Measurements from ENCODE around the gene KITLG.
"Not testable (repeated sequence)": the region's sequence is repeated elsewhere in the genome, so short reads cannot be mapped to it uniquely, and the experiment has no call there.

KITLG gene

DNA sequence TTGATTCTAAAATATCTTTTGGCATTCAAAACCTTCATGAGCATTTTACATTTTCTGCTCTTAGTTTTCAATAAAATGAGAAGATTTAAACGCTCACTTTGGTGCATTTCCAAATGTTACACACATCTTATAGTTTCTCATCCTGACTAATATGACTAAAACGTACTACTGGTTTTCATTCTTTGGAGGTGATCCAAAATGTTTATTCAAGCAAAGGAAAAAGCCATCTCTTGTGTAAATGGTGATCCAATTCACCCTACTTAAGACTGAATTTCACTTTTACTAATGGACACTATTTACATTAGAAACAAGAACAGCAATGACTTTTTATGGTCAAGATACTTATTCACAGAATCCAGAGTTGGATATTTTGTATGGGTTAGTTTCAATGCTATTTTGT is 86.6 kb downstream of the KITLG start:
- DNase-seq (ENCODE audit: low read depth), result no peak

DNA sequence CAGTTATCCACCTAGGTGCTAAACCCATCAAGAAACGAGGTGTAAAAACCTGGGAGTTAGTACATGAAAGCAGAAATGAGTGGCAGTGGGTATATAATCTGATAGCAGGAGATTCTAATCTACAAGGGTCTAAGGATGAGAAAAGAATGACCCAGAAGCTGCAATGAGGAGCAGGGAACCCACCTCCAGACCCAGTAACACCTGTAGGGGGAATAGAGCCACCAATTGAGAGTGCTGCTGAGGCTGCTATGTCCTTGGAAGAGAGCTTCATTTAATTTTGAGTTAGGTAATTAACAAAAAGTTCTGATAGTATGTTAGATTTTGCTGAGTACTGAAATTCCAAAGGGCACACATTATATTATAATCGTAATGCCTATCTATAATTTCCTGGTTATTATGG is 89.8 kb downstream of the KITLG start:
- no peak for DNase-seq (ENCODE audit: low read depth)

DNA sequence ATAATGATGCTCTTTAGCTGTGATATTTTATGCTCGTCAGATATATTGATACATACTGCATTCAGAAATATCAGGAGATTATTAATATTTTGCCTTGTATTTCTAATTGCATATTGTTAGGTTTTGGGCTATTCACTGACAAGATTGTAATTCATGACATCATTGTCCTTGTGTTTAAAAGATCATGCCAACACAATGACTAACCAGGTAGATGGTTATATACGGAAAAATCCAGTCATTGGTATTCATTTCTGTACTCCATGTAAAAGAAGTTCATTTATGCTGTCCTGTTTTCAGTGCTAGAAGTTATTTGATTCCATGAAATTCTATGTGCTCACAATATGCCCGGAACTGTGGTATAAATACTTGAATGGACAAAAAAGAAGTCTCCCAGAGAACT is 107.5 kb downstream of the KITLG start:
- DNase-seq (ENCODE audit: low read depth), result no peak

DNA sequence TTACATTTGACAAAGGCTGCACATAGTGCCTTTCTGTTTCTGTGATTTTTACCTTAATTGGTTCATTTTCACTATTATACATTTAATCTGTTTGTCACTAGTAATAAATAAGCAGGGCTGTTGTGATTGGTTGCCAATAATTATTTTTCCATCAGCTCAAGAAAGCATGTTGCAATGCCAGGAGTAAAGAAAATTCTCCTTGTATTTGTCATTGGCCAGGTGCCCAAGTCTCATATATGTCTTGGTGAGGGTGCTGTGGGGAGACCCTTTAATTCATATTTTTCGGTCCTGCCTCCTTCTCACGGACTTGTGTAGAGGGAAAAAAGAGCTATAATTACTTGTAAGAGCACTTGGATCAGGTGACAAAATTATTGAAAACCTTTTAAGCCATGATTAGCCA is 108.0 kb downstream of the KITLG start:
- no peak for DNase-seq (ENCODE audit: low read depth)

DNA sequence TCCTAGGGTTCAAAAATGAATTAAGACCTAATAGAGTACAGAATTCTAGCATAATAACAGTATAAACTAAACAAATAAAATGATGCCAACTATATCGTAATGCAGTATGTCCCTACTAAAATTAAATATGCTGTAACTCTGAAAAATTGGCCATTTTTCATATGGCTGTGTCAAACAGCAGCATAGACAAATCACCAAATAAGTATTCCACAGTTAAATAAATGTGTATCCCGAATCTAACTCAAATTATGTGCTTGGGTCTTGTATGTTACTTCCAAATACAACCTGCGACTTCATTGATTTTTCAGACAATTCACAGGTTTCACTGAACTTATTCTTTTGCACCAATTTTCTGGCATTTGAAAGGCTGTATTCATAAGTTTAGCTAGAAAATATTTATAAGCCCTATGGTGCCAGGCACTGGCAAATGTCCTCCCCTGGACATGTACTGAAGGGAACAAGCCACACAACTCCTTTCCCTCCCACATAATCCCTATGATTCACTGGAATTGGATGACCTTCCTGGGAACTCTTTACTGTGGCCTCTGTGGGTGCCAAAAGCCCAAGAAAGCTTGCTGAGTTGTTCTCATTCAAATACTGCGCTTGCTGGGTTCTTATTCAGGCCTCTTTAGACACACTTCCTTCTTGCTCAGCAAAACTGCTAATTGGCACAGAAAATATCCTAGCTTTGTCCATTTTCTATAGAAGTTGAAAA is 108.8 kb downstream of the KITLG start:
- no peak for DNase-seq (ENCODE audit: low read depth)

DNA sequence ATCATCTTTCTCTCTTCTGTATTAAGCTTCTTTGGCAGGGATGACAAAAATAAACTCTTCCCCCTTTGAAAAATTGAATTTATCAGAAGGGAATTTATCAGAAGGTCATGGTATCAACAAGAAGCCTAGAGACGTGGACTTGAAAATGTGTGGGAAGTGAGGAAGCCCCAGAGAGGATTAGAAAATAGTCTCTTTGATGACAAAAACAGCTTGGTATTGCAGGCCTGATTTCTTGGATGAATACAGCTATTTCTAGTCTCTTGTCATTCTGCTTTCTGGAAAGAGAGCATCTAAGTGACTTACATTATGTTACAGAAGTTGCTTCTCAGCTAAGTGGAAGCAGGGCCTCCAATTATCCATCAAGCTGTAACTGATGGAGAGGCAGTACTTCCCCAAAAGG is 111.1 kb downstream of the KITLG start:
- no peak for DNase-seq (ENCODE audit: low read depth)

DNA sequence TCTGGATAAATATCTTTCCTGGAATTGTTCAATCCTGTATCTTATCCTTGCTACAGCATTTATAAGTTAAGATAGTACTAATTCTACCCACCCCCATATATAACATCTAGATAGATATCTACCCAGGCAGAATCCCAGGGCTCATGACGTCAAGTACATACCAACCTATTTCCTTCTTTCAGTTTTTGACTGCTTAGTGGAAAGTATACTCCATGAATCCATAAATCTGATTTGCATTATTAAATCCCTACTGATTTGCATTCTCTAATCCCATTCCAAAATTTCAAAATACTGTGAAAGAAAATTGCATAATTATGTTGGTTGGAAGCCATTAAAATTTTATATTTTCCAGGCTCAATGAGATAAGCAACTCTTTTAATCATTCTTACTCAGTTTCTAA is 111.7 kb downstream of the KITLG start:
- DNase-seq (ENCODE audit: low read depth), result no peak

DNA sequence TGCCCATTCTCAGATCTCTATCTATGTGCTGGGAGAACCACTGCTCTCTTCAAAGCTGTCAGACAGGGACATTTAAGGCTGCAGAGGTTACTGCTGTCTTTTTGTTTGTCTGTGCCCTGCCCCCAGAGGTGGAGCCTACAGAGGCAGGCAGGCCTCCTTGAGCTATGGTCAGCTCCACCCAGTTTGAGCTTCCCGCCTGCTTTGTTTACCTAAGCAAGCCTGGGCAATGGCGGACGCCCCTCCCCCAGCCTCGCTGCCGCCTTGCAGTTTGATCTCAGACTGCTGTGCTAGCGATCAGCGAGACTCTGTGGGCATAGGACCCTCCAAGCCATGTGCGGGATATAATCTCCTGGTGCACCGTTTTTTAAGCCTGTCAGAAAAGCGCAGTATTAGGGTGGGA is 113.6 kb downstream of the KITLG start:
- DNase-seq (ENCODE audit: low read depth), result not testable (repeated sequence)

DNA sequence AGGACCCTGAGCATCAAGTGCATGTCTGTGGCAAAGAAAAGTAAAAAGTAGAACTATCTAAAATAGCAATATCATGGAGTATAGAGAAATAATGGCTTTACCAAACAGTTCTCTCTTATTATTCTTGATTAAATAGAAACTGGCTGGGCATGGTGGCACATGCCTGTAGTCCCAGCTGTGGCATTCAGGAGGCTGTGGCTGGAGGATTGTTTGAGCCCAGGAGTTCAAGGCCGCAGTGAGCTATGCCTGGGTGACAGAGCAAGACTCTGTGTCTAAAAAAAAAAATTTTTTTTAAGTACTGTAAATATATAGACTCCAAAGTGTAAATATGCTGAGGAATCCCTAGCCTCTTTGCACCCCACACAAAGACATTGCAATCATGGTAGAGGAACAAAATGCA is 121.9 kb downstream of the KITLG start:
- no peak for DNase-seq (ENCODE audit: low read depth)

DNA sequence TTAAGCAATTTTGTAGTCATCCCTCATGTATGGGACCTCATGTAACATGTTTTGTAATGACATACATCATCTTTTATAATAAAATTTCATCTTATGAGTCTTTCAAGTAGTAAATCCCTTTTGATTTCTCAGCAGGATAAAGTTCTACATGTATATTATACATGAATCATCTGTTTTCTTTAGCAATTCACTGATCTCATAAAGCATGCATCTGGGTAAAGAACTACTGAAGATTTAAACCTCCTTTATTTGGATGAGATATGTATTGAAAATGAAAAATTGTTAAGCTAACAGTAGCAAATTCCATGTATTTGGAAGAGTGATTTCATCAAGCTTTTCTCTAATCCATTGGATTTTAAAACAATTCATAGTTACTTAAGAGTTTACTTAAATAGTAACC is 126.9 kb downstream of the KITLG start:
- DNase-seq (ENCODE audit: low read depth), result no peak

DNA sequence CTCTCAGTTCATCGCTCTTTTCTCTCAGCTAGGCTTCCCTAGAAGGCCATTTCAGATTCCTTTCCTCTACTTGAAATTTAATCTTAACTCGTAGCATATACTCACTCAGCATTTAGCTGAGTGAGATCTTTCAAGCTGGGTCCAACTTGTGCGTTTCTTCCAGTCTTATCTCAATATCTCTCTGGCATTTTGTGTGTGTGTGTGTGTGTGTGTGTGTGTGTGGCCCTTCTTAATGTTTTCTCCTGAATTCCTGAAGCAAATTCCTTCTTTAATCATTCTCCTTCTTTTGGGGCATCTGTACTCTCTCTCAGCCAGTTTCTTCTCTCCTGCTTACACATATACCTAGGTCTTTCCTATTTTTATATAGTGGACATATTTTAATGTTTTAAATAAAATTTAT is 129.1 kb downstream of the KITLG start:
- no peak for DNase-seq (ENCODE audit: low read depth)

DNA sequence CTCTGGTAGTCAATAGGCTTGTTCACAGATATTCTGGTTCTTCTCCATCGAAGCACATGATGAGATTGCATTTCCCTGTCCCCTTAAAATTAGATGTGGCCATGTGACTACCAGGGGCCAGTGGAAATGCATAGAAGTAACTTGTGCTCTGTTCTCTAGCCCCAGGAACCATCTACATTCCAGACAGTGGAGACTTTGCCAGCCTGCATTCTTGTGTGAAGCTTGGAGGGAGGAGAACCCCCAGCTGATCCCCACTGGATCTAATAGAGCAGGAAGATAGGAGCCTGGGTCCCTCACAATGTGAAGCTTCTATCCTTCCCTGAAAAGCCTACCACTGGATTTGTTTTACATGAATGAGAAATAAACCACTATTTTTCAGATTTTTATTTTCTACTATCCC is 130.1 kb downstream of the KITLG start:
- no peak for DNase-seq (ENCODE audit: low read depth)

DNA sequence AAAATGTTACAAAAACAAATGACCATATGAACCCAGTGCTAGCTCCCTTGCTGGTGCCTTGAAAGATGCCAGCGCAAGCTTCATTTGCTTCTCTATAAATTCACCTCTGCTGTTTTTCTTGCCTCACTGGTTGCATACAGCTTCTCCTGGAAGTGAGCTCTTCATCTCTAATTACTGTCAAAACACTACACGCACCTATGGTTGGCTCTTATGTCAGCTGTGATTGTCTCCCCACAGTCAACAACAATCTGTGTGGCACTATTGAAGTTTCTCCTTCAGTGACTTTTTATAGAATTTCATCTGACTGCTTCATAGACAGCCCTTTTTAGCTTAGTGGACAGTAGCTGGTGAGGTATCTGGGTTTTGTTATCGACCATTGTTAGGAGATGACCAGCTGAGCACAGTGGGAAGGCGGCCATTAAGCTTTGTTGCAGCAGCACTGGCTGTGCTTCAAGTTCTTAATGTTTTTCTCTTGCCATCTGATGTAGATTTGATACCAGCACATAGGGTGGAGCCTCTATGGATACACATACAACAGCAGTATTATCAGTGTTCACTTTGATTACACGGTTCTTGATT is 131.8 kb downstream of the KITLG start:
- DNase-seq (ENCODE audit: low read depth), result no peak

DNA sequence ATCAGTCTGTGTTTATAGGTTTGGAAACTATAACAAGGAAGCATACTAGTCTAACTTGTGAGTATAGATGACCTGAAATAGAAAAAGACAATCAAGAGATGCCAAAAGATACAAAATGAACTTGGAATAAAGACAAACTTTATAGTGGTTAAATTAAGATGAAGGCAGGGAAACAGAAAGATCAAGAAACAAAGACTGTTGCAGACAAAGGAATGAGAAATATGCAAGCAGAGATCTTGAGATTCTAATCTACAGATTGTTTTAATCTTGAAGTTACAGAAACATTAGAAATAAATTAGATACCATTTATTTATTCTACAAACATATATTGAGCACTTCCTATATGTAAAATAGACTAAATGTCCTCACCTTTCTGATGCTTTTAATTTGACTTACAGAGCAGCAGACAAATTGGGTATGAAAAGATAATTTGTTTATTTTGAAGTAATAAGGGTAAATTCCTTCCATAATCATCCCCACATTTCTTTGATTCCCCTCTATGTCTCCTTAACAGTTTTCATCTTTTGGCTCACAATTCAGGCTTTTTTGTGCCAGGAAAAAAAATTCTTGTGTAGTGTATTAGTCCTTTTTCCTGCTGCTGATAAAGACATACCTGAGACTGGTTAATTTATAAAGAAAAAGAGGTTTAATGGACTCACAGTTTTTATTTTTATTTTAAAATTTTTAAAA is 134.4 kb downstream of the KITLG start:
- no peak for DNase-seq (ENCODE audit: low read depth)

DNA sequence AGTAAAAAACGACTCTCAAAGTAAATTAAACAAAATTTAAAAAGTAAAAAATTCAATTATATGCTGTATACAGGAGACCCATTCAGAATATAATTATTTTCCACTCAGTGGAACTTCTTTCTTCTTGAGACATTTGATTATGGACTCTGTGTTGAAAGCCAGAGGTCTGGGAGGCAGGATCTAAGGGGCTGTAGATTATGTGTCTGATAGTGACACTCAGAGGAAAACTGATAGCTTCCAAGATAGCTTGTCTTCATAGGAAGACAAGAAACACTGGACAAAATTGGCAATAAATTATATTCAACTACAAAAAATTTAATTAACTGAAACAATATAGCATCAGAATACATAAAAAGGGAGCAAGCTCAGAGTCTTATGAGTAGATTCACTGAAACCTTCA is 135.8 kb downstream of the KITLG start:
- DNase-seq (ENCODE audit: low read depth), result no peak
